Measurements from ENCODE around the gene DHFR2. TPM values are rescaled to one million over a fixed set of nuclear protein-coding genes. Genes with fewer than 3 reads are reported as not detected.

The DHFR2 gene
- total RNA-seq, 1 donor from 2014 or later: 3.4 TPM

GRCh38 chr3:94015025-94015424, 47.7 kb downstream of the DHFR2 start:
- DNase-seq (ENCODE audit: low spot score): no peak
- intact Hi-C loops (cut with DNase I): no loop called here

- no peak for DNase-seq (ENCODE audit: low spot score)
- intact Hi-C loops (cut with DNase I): no loop called here
These were observed 50.5 kb downstream of the DHFR2 start for GRCh38 chr3:94012185-94012584.

GRCh38 chr3:94011233-94011711, 51.4 kb downstream of the DHFR2 start:
- intact Hi-C loops (cut with DNase I): no loop called here
- no peak for DNase-seq (ENCODE audit: low spot score)

DNA sequence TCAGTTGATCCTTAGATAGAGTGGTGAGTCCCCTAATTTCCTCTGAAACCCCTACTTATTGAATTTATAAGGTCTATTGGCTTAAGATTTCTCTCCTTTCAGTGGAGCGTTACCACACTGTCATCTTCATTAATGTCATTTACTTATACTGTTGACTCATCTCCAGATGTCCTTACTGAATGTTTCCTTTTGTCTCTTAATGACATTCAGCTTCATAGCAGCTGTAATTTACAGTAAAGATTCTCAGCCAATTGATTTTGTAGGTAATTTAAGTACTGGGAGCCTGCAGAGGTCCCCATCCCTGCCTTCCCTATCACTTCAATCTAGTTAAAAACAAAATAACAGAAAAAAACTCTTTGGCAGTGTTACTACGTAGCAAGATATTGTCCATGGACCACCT, 53.1 kb downstream of the DHFR2 start:
- intact Hi-C loops (cut with DNase I): no loop called here
- no peak for DNase-seq (ENCODE audit: low spot score)

GRCh38 chr3:94008253-94008652, 54.5 kb downstream of the DHFR2 start:
- no peak for DNase-seq (ENCODE audit: low spot score)
- intact Hi-C loops (cut with DNase I): no loop called here

Other genes starting within 250 kb of the DHFR2 start
- 275 TPM for gene PROS1, start 89.0 kb downstream of the DHFR2 start, total RNA-seq
- gene ARL13B, start 82.8 kb downstream of the DHFR2 start, total RNA-seq: 9.2 TPM
- not detected for gene STX19, start 34.3 kb downstream of the DHFR2 start, total RNA-seq
- gene NSUN3, start 145 bp upstream of the DHFR2 start, total RNA-seq: 6.8 TPM

Data from cardiac septum (tissue), 1 donor.